SU-DHL-6 (cell line): ENCODE measurements around the gene GGPS1.

Experiments used
- EZH2phosphoT487 ChIP-seq: fragments of 200-600 bp; sonication (generic), shearing (Covaris generic); conservative IDR thresholded peaks from 2 replicates; pipeline ENCODE4 v1.6.1; 2018; ENCODE audit warnings: mild to moderate bottlenecking, antibody characterized with exemption, low read length, moderate library complexity, mixed read lengths
- TF ChIP-seq, protein P1 (sequence below): fragments of 200-600 bp; sonication (generic); IDR thresholded peaks from one replicate; pipeline ENCODE4 v1.5.1; 2017; ENCODE audit warnings: antibody characterized with exemption, mild to moderate bottlenecking, low read length, moderate library complexity; ENCODE audit not compliant: insufficient read depth, poor library complexity, severe bottlenecking

DNA sequence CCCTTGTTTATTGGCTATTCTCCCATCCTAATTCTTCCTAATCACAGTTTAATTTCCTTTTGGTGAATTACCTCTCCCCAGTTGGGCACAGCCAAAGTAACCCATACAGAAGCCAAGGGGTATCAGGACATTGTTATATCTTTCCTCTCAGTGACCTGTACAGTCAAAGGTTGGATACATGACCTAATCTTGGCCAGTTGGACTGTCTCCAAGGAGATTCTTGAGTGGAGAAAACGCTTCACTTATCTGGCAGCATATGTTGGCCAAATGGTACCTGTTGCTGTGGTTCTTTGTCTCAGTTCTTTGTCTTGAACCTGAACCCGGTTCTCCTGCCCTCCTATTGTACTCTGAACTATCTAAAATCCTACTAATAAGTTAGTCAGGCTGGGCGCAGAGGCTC, 23.5 kb downstream of the GGPS1 start:
- TF ChIP-seq, protein P1, sequence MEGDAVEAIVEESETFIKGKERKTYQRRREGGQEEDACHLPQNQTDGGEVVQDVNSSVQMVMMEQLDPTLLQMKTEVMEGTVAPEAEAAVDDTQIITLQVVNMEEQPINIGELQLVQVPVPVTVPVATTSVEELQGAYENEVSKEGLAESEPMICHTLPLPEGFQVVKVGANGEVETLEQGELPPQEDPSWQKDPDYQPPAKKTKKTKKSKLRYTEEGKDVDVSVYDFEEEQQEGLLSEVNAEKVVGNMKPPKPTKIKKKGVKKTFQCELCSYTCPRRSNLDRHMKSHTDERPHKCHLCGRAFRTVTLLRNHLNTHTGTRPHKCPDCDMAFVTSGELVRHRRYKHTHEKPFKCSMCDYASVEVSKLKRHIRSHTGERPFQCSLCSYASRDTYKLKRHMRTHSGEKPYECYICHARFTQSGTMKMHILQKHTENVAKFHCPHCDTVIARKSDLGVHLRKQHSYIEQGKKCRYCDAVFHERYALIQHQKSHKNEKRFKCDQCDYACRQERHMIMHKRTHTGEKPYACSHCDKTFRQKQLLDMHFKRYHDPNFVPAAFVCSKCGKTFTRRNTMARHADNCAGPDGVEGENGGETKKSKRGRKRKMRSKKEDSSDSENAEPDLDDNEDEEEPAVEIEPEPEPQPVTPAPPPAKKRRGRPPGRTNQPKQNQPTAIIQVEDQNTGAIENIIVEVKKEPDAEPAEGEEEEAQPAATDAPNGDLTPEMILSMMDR = no peak
- TF ChIP-seq EZH2phosphoT487 = no peak
